ENCODE data around the gene CXXC5. TPM values are rescaled to one million over a fixed set of nuclear protein-coding genes. Genes with fewer than 3 reads are reported as not detected.

Gene CXXC5
- polyA plus RNA-seq, 1 of the 3 experiments (the other 2 are of a cell fraction), result 47.4 TPM

DNA sequence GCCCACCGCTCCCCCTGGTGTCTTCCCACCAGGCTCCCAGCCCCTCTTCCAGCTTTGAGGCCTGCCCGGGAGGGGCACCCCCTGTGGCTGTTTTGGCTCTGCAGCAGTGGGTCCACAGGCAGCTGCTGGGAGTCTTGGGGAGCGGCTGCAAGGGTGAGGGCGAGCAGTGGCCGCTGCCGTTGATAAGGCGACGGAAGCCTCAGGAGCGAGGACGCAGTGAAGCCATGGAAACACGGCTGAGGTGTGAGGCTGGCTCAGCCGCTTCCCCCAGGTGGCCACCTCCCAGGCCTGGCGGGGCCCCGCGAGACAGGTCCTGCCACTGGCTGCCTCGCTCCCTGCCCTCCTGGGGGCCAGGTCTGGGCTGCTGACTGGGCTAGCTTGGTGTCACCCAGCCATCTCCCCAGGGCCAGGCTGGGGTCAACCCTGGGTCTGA is 41.5 kb downstream of the CXXC5 start:
- peaks cover under 1 to 13% of the 10 kb centered on the region in 2 experiments for H3K36me3 ChIP-seq (replicated peaks in 1 of 2; ENCODE audit: control insufficient read depth in 1 of 2, insufficient read depth in 2 of 2, low read length in 1 of 2)
- H4K20me1 ChIP-seq (ENCODE audit: insufficient read depth), result no peaks in the 10 kb centered on the region; the same call in 1 of the 2 replicates
- peaks cover 41 to 80% of the 10 kb centered on the region in 2 experiments for H3K4me1 ChIP-seq (ENCODE audit: control insufficient read depth in 1 of 2, insufficient read depth in 2 of 2, low read depth in 1 of 2, low read length in 1 of 2)
- CTCF ChIA-PET, result interaction anchor here (1.0 to 14.8 kb wide), 27 partner anchors 11 to 115 kb away, joined by 3 to 310 read pairs (median 7); partner anchors contain the start of gene CXXC5
- peak; percentile 70 for DNase-seq
- no peaks in the 10 kb centered on the region for H3K9me2 ChIP-seq
- H3K4me3 ChIP-seq (ENCODE audit: low read depth in 2 of 2, low read length in 1 of 2), result no peak overlapping the region
- POLR2A ChIA-PET, result interaction anchor here (0.9 to 3.5 kb wide), 8 partner anchors 12 to 76 kb away, joined by 3 to 23 read pairs (median 4); partner anchors contain the start of gene CXXC5
- H3K9ac ChIP-seq, result peak overlapping the region; percentile 37; the same call in 1 of the 2 replicates
- peak overlapping the region; percentile 73 for H3K4me2 ChIP-seq
- no peaks in the 10 kb centered on the region for H3K9me3 ChIP-seq
- no peaks in the 10 kb centered on the region for H3K79me2 ChIP-seq (ENCODE audit: insufficient read depth)
- peak overlapping the region; percentile 71 to 97 for H3K27ac ChIP-seq (ENCODE audit: low read depth in 2 of 2, low read length in 1 of 2)
- H3K27me3 ChIP-seq (ENCODE audit: insufficient read depth), result no peaks in the 10 kb centered on the region
- H2AFZ ChIP-seq (ENCODE audit: low read depth), result no peak overlapping the region
- 92% methylated on average over 9 of the region's 16 CpGs for WGBS (ENCODE audit: low lambda C conversion rate)
- TF ChIP-seq EZH2phosphoT487 (IDR thresholded peaks at IDR 0.05; ENCODE audit: borderline replicate concordance, low read depth) (no peak), RCOR1 (IDR thresholded peaks at IDR 0.05; ENCODE audit: low read length) (no peak), FOSL2 (IDR thresholded peaks at IDR 0.05; ENCODE audit: borderline replicate concordance, low read depth) (no peak), JUND (IDR thresholded peaks at IDR 0.05) (no peak), YY1 (IDR thresholded peaks at IDR 0.05; ENCODE audit: low read depth) (no peak), TCF12 (IDR thresholded peaks at IDR 0.05) (no peak), FOXJ3 (CRISPR knock-in tag; IDR thresholded peaks at IDR 0.05) (no peak), TAF1 (IDR thresholded peaks at IDR 0.05; ENCODE audit: borderline replicate concordance, low read depth, low read length) (no peak), RXRA (IDR thresholded peaks at IDR 0.05; ENCODE audit: borderline replicate concordance, low read depth) (no peak), CHD2 (IDR thresholded peaks at IDR 0.05; ENCODE audit: low read length, partially characterized antibody) (no peak), MXI1 (IDR thresholded peaks at IDR 0.05; ENCODE audit: low read depth, low read length) (no peak), USF2 (IDR thresholded peaks at IDR 0.05; ENCODE audit: borderline replicate concordance, low read depth, low read length) (no peak), NRF1 (IDR thresholded peaks at IDR 0.05; ENCODE audit: low read depth, low read length) (no peak), TEAD4 (IDR thresholded peaks at IDR 0.05; ENCODE audit: borderline replicate concordance, insufficient read depth) (no peak), POLR2AphosphoS5 (IDR thresholded peaks at IDR 0.05; ENCODE audit: low read depth, low read length) (no peak; the same call in 1 of the 2 replicates)
- H3F3A ChIP-seq (replicated peaks; ENCODE audit: insufficient read depth), result peaks cover 35% of the 10 kb centered on the region

DNA sequence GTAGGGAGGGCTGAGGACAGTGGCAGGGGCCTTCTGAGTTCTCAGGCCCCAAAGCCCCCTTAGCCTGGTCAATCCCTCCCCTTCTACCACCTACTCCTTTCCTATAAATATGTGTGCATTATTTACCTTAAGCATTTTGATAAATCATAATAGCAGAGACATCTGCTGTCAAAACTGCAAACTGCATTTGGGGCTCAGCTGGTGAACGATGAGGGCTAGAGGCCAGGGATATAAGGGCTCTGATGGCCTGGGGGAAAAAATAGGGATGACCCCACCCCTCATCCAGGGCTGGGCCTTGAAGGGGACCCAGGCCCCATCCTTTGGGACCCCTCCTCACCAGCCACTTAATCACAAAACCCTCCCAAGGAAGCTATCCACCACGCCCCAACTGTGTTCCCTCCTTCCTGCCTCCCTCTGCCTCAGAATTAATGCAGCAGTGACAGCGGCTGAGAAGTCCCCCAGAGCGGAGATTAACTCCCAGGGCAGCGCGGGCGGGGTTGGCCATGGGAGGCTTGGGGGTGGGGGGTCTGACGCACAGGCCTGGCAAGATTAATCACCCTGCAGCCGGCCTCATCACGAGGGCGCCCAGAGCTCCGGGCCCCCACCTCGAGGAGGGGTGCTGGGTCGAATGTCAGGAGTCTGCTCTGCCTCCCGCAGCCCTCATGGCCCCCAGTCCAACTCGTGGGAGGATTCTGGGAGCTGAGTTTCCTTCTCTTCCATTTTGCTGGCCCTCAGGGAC is 42.1 kb downstream of the CXXC5 start:
- H3K9me3 ChIP-seq, result no peaks in the 10 kb centered on the region
- peak; percentile 77 for DNase-seq
- CTCF ChIA-PET, result interaction anchor here (0.6 to 14.8 kb wide), 28 partner anchors 10 to 477 kb away, joined by 3 to 310 read pairs (median 6); partner anchors contain the start of gene CXXC5
- peaks cover 0 to 9% of the 10 kb centered on the region in 2 experiments for H3K36me3 ChIP-seq (replicated peaks in 1 of 2; ENCODE audit: control insufficient read depth in 1 of 2, insufficient read depth in 2 of 2, low read length in 1 of 2)
- no peaks in the 10 kb centered on the region for H4K20me1 ChIP-seq (ENCODE audit: insufficient read depth)
- H3K4me2 ChIP-seq, result peak overlapping the region; percentile 73
- H3K9ac ChIP-seq, result peak overlapping the region; percentile 37; the same call in 1 of the 2 replicates
- H3K27me3 ChIP-seq (ENCODE audit: insufficient read depth), result no peaks in the 10 kb centered on the region
- no peak overlapping the region for H3K4me3 ChIP-seq (ENCODE audit: low read depth in 2 of 2, low read length in 1 of 2)
- POLR2A ChIA-PET, result interaction anchor here (0.6 to 3.5 kb wide), 11 partner anchors 13 to 171 kb away, joined by 3 to 23 read pairs (median 4); partner anchors contain the start of gene CXXC5
- H3K27ac ChIP-seq (ENCODE audit: low read depth in 2 of 2, low read length in 1 of 2), result peak overlapping the region; percentile 71 to 97
- H2AFZ ChIP-seq (ENCODE audit: low read depth), result no peak overlapping the region
- WGBS (ENCODE audit: low lambda C conversion rate), result 23% methylated on average over 6 of the region's 16 CpGs
- H3F3A ChIP-seq (replicated peaks; ENCODE audit: insufficient read depth), result peaks cover 41% of the 10 kb centered on the region
- H3K4me1 ChIP-seq (ENCODE audit: control insufficient read depth in 1 of 2, insufficient read depth in 2 of 2, low read depth in 1 of 2, low read length in 1 of 2), result peaks cover 41 to 75% of the 10 kb centered on the region in 2 experiments
- no peaks in the 10 kb centered on the region for H3K79me2 ChIP-seq (ENCODE audit: insufficient read depth)
- H3K9me2 ChIP-seq, result no peaks in the 10 kb centered on the region
- TF ChIP-seq RAD21 (IDR thresholded peaks at IDR 0.05; ENCODE audit: low read length) (peak; percentile 76), TCF12 (IDR thresholded peaks at IDR 0.05) (peak; percentile 13; the same call in 1 of the 2 replicates), SMC3 (IDR thresholded peaks at IDR 0.05; ENCODE audit: low read depth, low read length) (peak; percentile 71), FOSL2 (IDR thresholded peaks at IDR 0.05; ENCODE audit: borderline replicate concordance, low read depth) (peak; percentile 25; the same call in 1 of the 2 replicates), POLR2AphosphoS5 (IDR thresholded peaks at IDR 0.05; ENCODE audit: low read depth, low read length) (0 out of 2 replicates have a peak, but pooled peaks have one; percentile 4), FOXM1 (IDR thresholded peaks at IDR 0.05; ENCODE audit: low read depth) (no peak), CTCF (IDR thresholded peaks at IDR 0.05) (peak; percentile 64), RXRA (IDR thresholded peaks at IDR 0.05; ENCODE audit: borderline replicate concordance, low read depth) (no peak)
- TF ChIP-seq, protein P1, sequence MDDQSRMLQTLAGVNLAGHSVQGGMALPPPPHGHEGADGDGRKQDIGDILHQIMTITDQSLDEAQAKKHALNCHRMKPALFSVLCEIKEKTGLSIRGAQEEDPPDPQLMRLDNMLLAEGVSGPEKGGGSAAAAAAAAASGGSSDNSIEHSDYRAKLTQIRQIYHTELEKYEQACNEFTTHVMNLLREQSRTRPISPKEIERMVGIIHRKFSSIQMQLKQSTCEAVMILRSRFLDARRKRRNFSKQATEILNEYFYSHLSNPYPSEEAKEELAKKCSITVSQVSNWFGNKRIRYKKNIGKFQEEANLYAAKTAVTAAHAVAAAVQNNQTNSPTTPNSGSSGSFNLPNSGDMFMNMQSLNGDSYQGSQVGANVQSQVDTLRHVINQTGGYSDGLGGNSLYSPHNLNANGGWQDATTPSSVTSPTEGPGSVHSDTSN (IDR thresholded peaks at IDR 0.05), result peak; percentile 86
